H1 (cell line): ENCODE data around the gene EFEMP1. TPM values are rescaled to one million over a fixed set of nuclear protein-coding genes. Genes with fewer than 3 reads are reported as not detected.

Experiments
- CTCF ChIA-PET: fragments of 300-600 bp; sonication (Branson Sonifier 250); formaldehyde crosslinking; loops from one replicate; lab custom pipeline; 2021; ENCODE audit not compliant: partially characterized antibody; lab: Charles Lee
- POLR2A ChIA-PET: fragments of 300-600 bp; sonication (Branson Sonifier 250); formaldehyde crosslinking; loops from one replicate; lab custom pipeline; 2021; ENCODE audit warnings: inconsistent platforms; ENCODE audit not compliant: partially characterized antibody; lab: Charles Lee
- DNase-seq, 2 experiments: peaks; one replicate each; pipeline versions ENCODE4 v3.0.0 to v3.0.0-alpha.2; 2010 to 2022; ENCODE audit warnings: low spot score in 2 of 2, low read depth in 1 of 2, mixed read lengths in 1 of 2
- FAIRE-seq: peaks from 2 replicates; lab custom pipeline; 2011; peaks lifted over from hg19 to GRCh38; lab: Jason Lieb, UNC
- H2AFZ ChIP-seq: 2 replicates; pipeline ENCODE4 v1.8.1; 2012; ENCODE audit warnings: low read length, inconsistent platforms
- H2AK5ac ChIP-seq: 2 replicates; pipeline ENCODE4 v1.6.1; 2013; ENCODE audit warnings: low read depth, low read length
- H2BK120ac ChIP-seq: replicated peaks from 2 replicates; pipeline ENCODE3; 2013; ENCODE audit warnings: low read depth, low read length, inconsistent platforms
- H2BK12ac ChIP-seq: 2 replicates; pipeline ENCODE4 v1.6.1; 2013; ENCODE audit warnings: low read depth, low read length
- H2BK15ac ChIP-seq: 2 replicates; pipeline ENCODE4 v1.6.1; 2013; ENCODE audit warnings: low read length
- H2BK20ac ChIP-seq: 2 replicates; pipeline ENCODE4 v1.6.1; 2013; ENCODE audit warnings: low read length
- H2BK5ac ChIP-seq: 2 replicates; pipeline ENCODE4 v1.6.1; 2013; ENCODE audit warnings: low read depth, low read length
- H3K14ac ChIP-seq: 2 replicates; pipeline ENCODE4 v1.6.1; 2013; ENCODE audit warnings: inconsistent platforms; ENCODE audit not compliant: insufficient read length
- H3K18ac ChIP-seq: 2 replicates; pipeline ENCODE4 v1.6.1; 2013; ENCODE audit warnings: low read length; ENCODE audit errors: extremely low read depth
- H3K23ac ChIP-seq: 2 replicates; pipeline ENCODE4 v1.6.1; 2013; ENCODE audit warnings: inconsistent platforms; ENCODE audit not compliant: insufficient read length
- H3K23me2 ChIP-seq: 2 replicates; pipeline ENCODE4 v1.6.1; 2013; ENCODE audit warnings: low read depth, low read length
- H3K27ac ChIP-seq: 2 replicates; pipeline ENCODE4 v1.6.1; 2011; ENCODE audit warnings: low read depth, low read length, inconsistent platforms
- H3K27me3 ChIP-seq, 4 experiments: replicated peaks in 1 of 4; 1 replicate in 1 of 4; 2 replicates in 3 of 4; pipeline versions ENCODE4 v1.6.1 to v1.8.1; 2011 to 2013; ENCODE audit warnings: low read length in 3 of 4, mild to moderate bottlenecking in 3 of 4, inconsistent platforms in 2 of 4, mixed read lengths in 2 of 4, moderate library complexity in 1 of 4; ENCODE audit not compliant: control insufficient read depth in 3 of 4, insufficient read depth in 3 of 4; ENCODE audit errors: extremely low read depth in 1 of 4
- H3K36me3 ChIP-seq, 4 experiments: 2 replicates each; pipeline versions ENCODE4 v1.6.1 to v1.8.1; 2011 to 2013; ENCODE audit warnings: mild to moderate bottlenecking in 4 of 4, low read length in 3 of 4, moderate library complexity in 2 of 4, control low read depth in 1 of 4, inconsistent platforms in 1 of 4; ENCODE audit not compliant: insufficient read depth in 4 of 4, control insufficient read depth in 2 of 4
- H3K4ac ChIP-seq: replicated peaks from 2 replicates; pipeline ENCODE3; 2013; ENCODE audit warnings: low read length, low read depth, mixed read lengths, inconsistent platforms; ENCODE audit not compliant: insufficient read length
- H3K4me1 ChIP-seq, 4 experiments: replicated peaks in 1 of 4; 1 replicate in 1 of 4; 2 replicates in 3 of 4; pipeline versions ENCODE4 v1.6.1 to v1.8.1; 2011 to 2013; ENCODE audit warnings: low read length in 3 of 4, inconsistent platforms in 2 of 4, mixed read lengths in 1 of 4; ENCODE audit not compliant: insufficient read depth in 4 of 4, control insufficient read depth in 3 of 4
- H3K4me2 ChIP-seq, 2 experiments: 2 replicates each; pipeline versions ENCODE4 v1.6.1 to v1.8.1; 2011 to 2013; ENCODE audit warnings: low read depth in 2 of 2, low read length in 2 of 2, control low read depth in 1 of 2, inconsistent platforms in 1 of 2, mild to moderate bottlenecking in 1 of 2; ENCODE audit not compliant: insufficient read depth in 1 of 2
- H3K4me3 ChIP-seq, 4 experiments: fragments of 200-600, 300-600 bp in 1 of 4; sonication (generic), shearing (Covaris generic), sonication (Bioruptor Twin) in 1 of 4; 2 replicates each; pipeline versions ENCODE4 v1.5.1 to v1.8.1; 2011 to 2016; ENCODE audit warnings: low read length in 4 of 4, low read depth in 3 of 4, control low read depth in 2 of 4, inconsistent platforms in 2 of 4, mild to moderate bottlenecking in 2 of 4, mixed read lengths in 1 of 4, moderate library complexity in 1 of 4; ENCODE audit not compliant: insufficient read depth in 2 of 4; ENCODE audit errors: extremely low read depth in 1 of 4
- H3K56ac ChIP-seq: replicated peaks from 2 replicates; pipeline ENCODE3; 2013; ENCODE audit warnings: low read depth, mild to moderate bottlenecking, mixed read lengths, low read length, inconsistent platforms; ENCODE audit not compliant: insufficient read length
- H3K79me1 ChIP-seq: 2 replicates; pipeline ENCODE4 v1.6.1; 2013; ENCODE audit warnings: low read depth, low read length, control low read depth
- H3K79me2 ChIP-seq, 2 experiments: 2 replicates each; pipeline versions ENCODE4 v1.6.1 to v1.8.1; 2012 to 2013; ENCODE audit warnings: low read length in 2 of 2, mild to moderate bottlenecking in 2 of 2, inconsistent platforms in 1 of 2; ENCODE audit not compliant: insufficient read depth in 2 of 2, control insufficient read depth in 1 of 2
- H3K9ac ChIP-seq, 4 experiments: replicated peaks in 1 of 4; 1 replicate in 1 of 4; 2 replicates in 3 of 4; pipeline versions ENCODE4 v1.6.1 to v1.8.1; 2011 to 2013; ENCODE audit warnings: low read depth in 3 of 4, low read length in 3 of 4, control low read depth in 2 of 4, mild to moderate bottlenecking in 2 of 4, moderate library complexity in 2 of 4, inconsistent platforms in 1 of 4; ENCODE audit errors: extremely low read depth in 1 of 4
- H3K9me3 ChIP-seq, 2 experiments: 2 replicates each; pipeline versions ENCODE4 v1.6.1 to v1.8.1; 2012 to 2013; ENCODE audit warnings: mild to moderate bottlenecking in 2 of 2, moderate library complexity in 2 of 2, control low read depth in 1 of 2, inconsistent platforms in 1 of 2, low read depth in 1 of 2, low read length in 1 of 2, mixed read lengths in 1 of 2; ENCODE audit not compliant: insufficient read depth in 2 of 2
- H4K20me1 ChIP-seq, 2 experiments: replicated peaks in 1 of 2; 2 replicates each; pipeline versions ENCODE3 to v1.8.1; 2011 to 2013; ENCODE audit warnings: inconsistent platforms in 2 of 2, low read length in 2 of 2, mild to moderate bottlenecking in 1 of 2; ENCODE audit not compliant: insufficient read depth in 2 of 2, control insufficient read depth in 1 of 2
- H4K5ac ChIP-seq: 2 replicates; pipeline ENCODE4 v1.6.1; 2013; ENCODE audit warnings: low read length, low read depth, mixed read lengths, inconsistent platforms; ENCODE audit not compliant: insufficient read length
- H4K8ac ChIP-seq: 2 replicates; pipeline ENCODE4 v1.8.0; 2013; ENCODE audit warnings: mild to moderate bottlenecking, moderate library complexity, low read length, inconsistent platforms; ENCODE audit not compliant: insufficient read depth; ENCODE audit errors: extremely low read depth
- H4K91ac ChIP-seq: replicated peaks from 2 replicates; pipeline ENCODE3; 2013; ENCODE audit warnings: low read length, mixed read lengths, inconsistent platforms; ENCODE audit not compliant: insufficient read length
- BRCA1 ChIP-seq: IDR thresholded peaks from 2 replicates; pipeline ENCODE4 v1.6.1; 2012; ENCODE audit warnings: low read depth, low read length, improper control_type of control experiment
- CEBPB ChIP-seq: IDR thresholded peaks from 2 replicates; pipeline ENCODE4 v1.6.1; 2012; ENCODE audit warnings: low read depth, low read length
- CTBP2 ChIP-seq: IDR thresholded peaks from 2 replicates; pipeline ENCODE4 v1.7.0; 2011; ENCODE audit warnings: borderline replicate concordance, mild to moderate bottlenecking, moderate library complexity, mixed read lengths, low read length; ENCODE audit not compliant: insufficient read depth, insufficient read length
- CTCF ChIP-seq, 3 experiments: IDR thresholded peaks; 1 replicate in 2 of 3; 2 replicates in 1 of 3; pipeline versions ENCODE4 v1.5.1 to v1.6.1; 2011; ENCODE audit warnings: low read length in 3 of 3, mild to moderate bottlenecking in 3 of 3, inconsistent platforms in 2 of 3, low read depth in 1 of 3, moderate library complexity in 1 of 3; ENCODE audit not compliant: insufficient read depth in 1 of 3; ENCODE audit errors: control extremely low read depth in 1 of 3
- GTF2F1 ChIP-seq: IDR thresholded peaks from 2 replicates; pipeline ENCODE4 v1.6.1; 2012; ENCODE audit warnings: low read depth, low read length, improper control_type of control experiment, borderline replicate concordance
- MAX ChIP-seq: IDR thresholded peaks from 2 replicates; pipeline ENCODE4 v1.6.1; 2012; ENCODE audit warnings: inconsistent platforms
- RAD21 ChIP-seq, 2 experiments: IDR thresholded peaks in 1 of 2; conservative IDR thresholded peaks in 1 of 2; 2 replicates each; pipeline ENCODE4 v1.6.1; 2011; ENCODE audit warnings: low read depth in 2 of 2, low read length in 2 of 2, improper control_type of control experiment in 1 of 2, inconsistent platforms in 1 of 2, mild to moderate bottlenecking in 1 of 2, moderate library complexity in 1 of 2
- RFX5 ChIP-seq: IDR thresholded peaks from 2 replicates; pipeline ENCODE4 v1.6.1; 2011; ENCODE audit warnings: low read depth, low read length, improper control_type of control experiment, borderline replicate concordance
- SUZ12 ChIP-seq: fragments of 200-600 bp; sonication (generic); IDR thresholded peaks from 2 replicates; pipeline ENCODE4 v1.6.1; 2012; ENCODE audit warnings: mild to moderate bottlenecking, inconsistent platforms, low read length, moderate library complexity, mixed read lengths
- WGBS, 2 experiments: shearing (Covaris generic) in 1 of 2; methylation state at CpG; one replicate each; pipeline versions ENCODE4 v1.1.6 to v1.1.7; 2013 to 2015; ENCODE audit warnings: low lambda C conversion rate in 2 of 2, mixed read lengths in 2 of 2, inconsistent platforms in 1 of 2, low coverage in 1 of 2, missing lambda C conversion rate in 1 of 2; ENCODE audit not compliant: insufficient replicate concordance in 2 of 2, insufficient coverage in 1 of 2, insufficient read length in 1 of 2; ENCODE audit errors: extremely low coverage in 1 of 2, missing lambda C conversion rate in 1 of 2; 5-methylcytosine and 5-hydroxymethylcytosine counted together
- polyA plus RNA-seq, 7 experiments: library from polyadenylated mRNA; depleted of rRNA in 3 of 7; stranded (reverse) in 5 of 7; unstranded in 2 of 7; fragments of >200 nt in 5 of 7; fragments of 200-250 nt in 2 of 7; gene quantifications; 1 replicate in 5 of 7; 2 replicates in 1 of 7; 4 replicates in 1 of 7; pipeline versions ENCODE4 v1.2.1 to v1.2.3, GENCODE V29; 2011 to 2013; ENCODE audit warnings: missing spikeins in 2 of 7, mixed read lengths in 2 of 7
- total RNA-seq: library from RNA; stranded (reverse); fragmentation: NEBNext Ultra II Directional; extraction: Animal tissue kit (Norgen Biotek cat#: 25700); gene quantifications from 2 replicates; pipeline ENCODE4 v1.2.1, GENCODE V29; 2021

EFEMP1 gene
- total and polyA plus RNA-seq, 2 of the 8 experiments (the other 6 are each of a cell fraction or from before 2014, with no cell fraction given) = 15.5 to 19.7 TPM

- H3K4me2 ChIP-seq = no peak overlapping the region
- no peak overlapping the region for H4K5ac ChIP-seq
- H3K18ac ChIP-seq = no peak overlapping the region
- H3K4me3 ChIP-seq = no peak overlapping the region
- H3K56ac ChIP-seq = no peak overlapping the region
- no peak for DNase-seq
- no peaks in the 10 kb centered on the region for H3K36me3 ChIP-seq
- H2BK12ac ChIP-seq = no peak overlapping the region
- H3K23me2 ChIP-seq = no peaks in the 10 kb centered on the region
- ChIA-PET CTCF (interaction anchor here (0.8 to 11.0 kb wide), 36 partner anchors 8 to 260 kb away, joined by 3 to 113 read pairs (median 4); partner anchors contain the start of gene EFEMP1), POLR2A (interaction anchor here (1.0 kb wide), 1 partner anchor 190 kb away, joined by 4 read pairs; no protein-coding TSS in a partner anchor)
- no peak overlapping the region for H4K8ac ChIP-seq
- H3K27me3 ChIP-seq = no peaks in the 10 kb centered on the region
- H2BK15ac ChIP-seq = no peak overlapping the region
- no peak overlapping the region for H3K14ac ChIP-seq
- H3K9me3 ChIP-seq = no peaks in the 10 kb centered on the region
- H2AFZ ChIP-seq = no peak overlapping the region
- no peak overlapping the region for H3K23ac ChIP-seq
- no peaks in the 10 kb centered on the region for H3K4me1 ChIP-seq
- TF ChIP-seq RAD21 (IDR thresholded peaks at IDR 0.05 in 1 of 2, conservative IDR thresholded peaks at IDR 0.05 in 1 of 2; ENCODE audit: low read depth in 2 of 2, low read length in 2 of 2) (peak; percentile 82 to 83), MAX (no peak), CEBPB (no peak), RFX5 (no peak), CTBP2 (no peak), GTF2F1 (no peak), BRCA1 (no peak), CTCF (IDR thresholded peaks at IDR 0.05; ENCODE audit: control extremely low read depth in 1 of 3, insufficient read depth in 1 of 3, low read depth in 1 of 3, low read length in 3 of 3) (peak in 2 of 3 experiments; percentile 57 to 62; a peak in 3 of 4 replicates), SUZ12 (no peak)
- peak; percentile 13 for FAIRE-seq
- H2BK120ac ChIP-seq = no peak overlapping the region
- H4K91ac ChIP-seq = no peak overlapping the region
- H2BK5ac ChIP-seq = no peak overlapping the region
- no peaks in the 10 kb centered on the region for H3K79me2 ChIP-seq
- H3K4ac ChIP-seq = no peak overlapping the region
- H4K20me1 ChIP-seq = no peaks in the 10 kb centered on the region
- no peak overlapping the region for H3K27ac ChIP-seq
- 56% methylated on average over 3 of the region's 3 CpGs; no CpG with 5 or more reads in 1 of the 2 experiments for WGBS, 2 experiments
- no peak overlapping the region for H3K9ac ChIP-seq
- H2BK20ac ChIP-seq = no peak overlapping the region
- H2AK5ac ChIP-seq = no peak overlapping the region
- no peaks in the 10 kb centered on the region for H3K79me1 ChIP-seq
These were observed 37.8 kb upstream of the EFEMP1 start for GRCh38 chr2:55961318-55961911.
